Stimulated activated effector memory CD8-positive, alpha-beta T cell treated with anti-CD3 and anti-CD28 coated beads, Interleukin-12 subunit alpha, Interleukin-12 subunit beta, amount 100 ng/mL, for 72 hours (primary cell): ENCODE results near the gene CDH22.

Experiments used
- ATAC-seq: fragments of 150-1000 bp; cut with Tn5 transposase; 2 replicates; pipeline ENCODE4 v1.10.0; 2021
- DNase-seq, 2 donors: peaks; one replicate each; pipeline ENCODE4 v3.0.0; 2021 to 2022; ENCODE audit warnings: low spot score in 2 of 2
- H3K27ac Mint-ChIP-seq: one replicate; pipeline ENCODE4 v1.8.0; 2022; ENCODE audit warnings: mild to moderate bottlenecking, mixed read lengths
- H3K36me3 Mint-ChIP-seq: one replicate; pipeline ENCODE4 v1.8.0; 2022; ENCODE audit warnings: mild to moderate bottlenecking, mixed read lengths
- H3K4me1 Mint-ChIP-seq: one replicate; pipeline ENCODE4 v1.8.0; 2022; ENCODE audit warnings: mixed read lengths
- H3K4me3 Mint-ChIP-seq: one replicate; pipeline ENCODE4 v1.8.0; 2022; ENCODE audit warnings: mild to moderate bottlenecking, mixed read lengths
- H3K9me3 Mint-ChIP-seq: one replicate; pipeline ENCODE4 v1.8.0; 2022; ENCODE audit warnings: mixed read lengths

Gene CDH22

DNA sequence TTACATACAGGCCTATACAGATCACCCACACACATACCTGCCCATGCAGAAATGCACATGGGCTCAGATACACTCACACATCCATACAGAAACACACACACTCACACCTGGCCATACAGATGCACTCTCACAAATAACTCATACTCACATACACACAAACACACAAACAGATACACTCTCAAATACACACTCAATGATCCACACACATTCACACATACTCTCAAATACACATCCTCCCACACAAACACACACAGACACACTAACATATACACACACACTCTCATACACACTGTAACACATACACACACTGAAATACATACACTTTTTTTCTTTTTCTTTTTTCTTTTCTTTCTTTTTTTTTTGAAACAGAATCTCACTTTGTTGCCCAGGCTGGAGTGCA, 90.7 kb downstream of the CDH22 start:
- Mint-ChIP-seq H3K4me1 (no peaks in the 10 kb centered on the region), H3K27ac (no peak overlapping the region), H3K36me3 (no peaks in the 10 kb centered on the region), H3K4me3 (no peak overlapping the region), H3K9me3 (no peaks in the 10 kb centered on the region)
- no peak for DNase-seq
- no peak for ATAC-seq

DNA sequence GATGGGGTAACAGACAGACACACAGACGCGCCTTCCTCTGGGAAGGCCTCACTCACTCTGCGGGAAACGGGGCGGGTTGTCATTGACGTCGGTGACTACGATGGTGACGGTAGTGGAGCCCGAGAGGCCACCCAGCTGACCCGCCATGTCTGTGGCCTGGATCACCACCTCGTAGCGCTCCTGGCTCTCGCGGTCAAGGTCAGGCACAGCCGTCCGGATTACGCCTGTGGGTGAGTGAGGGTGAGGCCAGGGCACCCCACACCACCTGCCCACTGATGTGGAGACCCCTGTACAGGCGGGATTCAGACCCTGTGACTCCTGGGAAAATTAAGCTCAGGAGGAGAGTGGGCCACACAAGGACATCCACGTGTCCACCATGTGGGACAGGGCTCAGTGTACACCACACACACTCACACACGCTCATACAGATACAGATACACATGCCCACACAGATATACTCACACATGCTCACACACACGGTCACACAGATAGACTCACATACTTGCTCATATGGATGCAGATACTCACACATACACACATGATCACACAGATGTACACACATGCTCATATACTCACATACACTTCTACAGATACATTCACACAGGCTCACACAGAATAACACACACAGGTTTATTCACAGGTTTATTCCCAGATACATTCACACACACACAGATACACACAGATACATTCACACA, 91.4 kb downstream of the CDH22 start:
- Mint-ChIP-seq H3K4me1 (no peaks in the 10 kb centered on the region), H3K4me3 (no peak overlapping the region), H3K9me3 (no peaks in the 10 kb centered on the region), H3K27ac (no peak overlapping the region), H3K36me3 (no peaks in the 10 kb centered on the region)
- no peak for DNase-seq
- no peak for ATAC-seq

DNA sequence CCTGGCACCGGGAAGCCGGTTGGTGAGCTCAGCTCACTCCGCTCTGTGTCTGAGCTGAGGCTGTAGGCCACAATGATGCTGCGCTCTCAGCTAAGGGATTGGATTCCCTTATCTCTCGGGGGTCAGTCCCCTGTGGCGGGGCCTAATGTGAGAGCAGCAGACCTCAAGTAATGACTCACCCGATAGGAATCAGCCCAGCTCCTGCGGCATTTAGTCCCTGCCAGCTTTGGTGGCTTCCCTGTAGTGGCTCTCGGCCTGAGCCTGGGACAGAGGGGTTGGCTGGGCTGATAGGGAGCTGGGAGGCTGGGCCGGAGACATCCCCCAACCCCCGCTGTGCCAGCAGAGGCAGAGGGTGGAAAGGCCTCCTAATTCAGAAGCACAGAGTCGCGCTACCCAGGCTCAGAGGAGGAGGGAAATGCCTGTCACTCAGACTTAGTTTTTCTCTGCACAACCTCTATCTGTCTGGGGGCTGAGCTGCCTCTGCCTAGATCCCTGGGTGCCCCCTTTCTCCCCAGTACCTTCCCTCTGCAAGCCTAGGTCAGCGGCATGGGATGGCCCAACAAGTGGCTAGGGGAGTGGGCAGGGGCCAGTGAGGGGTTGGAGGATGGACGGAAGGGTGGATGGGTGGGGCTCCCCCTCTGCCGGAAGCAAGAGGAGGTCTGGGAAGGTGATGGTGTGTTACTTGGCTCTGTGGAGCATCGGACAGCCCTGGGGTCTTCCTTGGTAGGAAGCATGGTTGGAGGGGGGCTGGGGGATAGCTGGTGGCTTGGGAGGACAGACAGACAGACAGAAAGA, 92.2 kb downstream of the CDH22 start:
- Mint-ChIP-seq H3K36me3 (no peaks in the 10 kb centered on the region), H3K27ac (no peak overlapping the region), H3K9me3 (no peaks in the 10 kb centered on the region), H3K4me3 (no peak overlapping the region), H3K4me1 (no peaks in the 10 kb centered on the region)
- DNase-seq (no peak), ATAC-seq (no peak)

DNA sequence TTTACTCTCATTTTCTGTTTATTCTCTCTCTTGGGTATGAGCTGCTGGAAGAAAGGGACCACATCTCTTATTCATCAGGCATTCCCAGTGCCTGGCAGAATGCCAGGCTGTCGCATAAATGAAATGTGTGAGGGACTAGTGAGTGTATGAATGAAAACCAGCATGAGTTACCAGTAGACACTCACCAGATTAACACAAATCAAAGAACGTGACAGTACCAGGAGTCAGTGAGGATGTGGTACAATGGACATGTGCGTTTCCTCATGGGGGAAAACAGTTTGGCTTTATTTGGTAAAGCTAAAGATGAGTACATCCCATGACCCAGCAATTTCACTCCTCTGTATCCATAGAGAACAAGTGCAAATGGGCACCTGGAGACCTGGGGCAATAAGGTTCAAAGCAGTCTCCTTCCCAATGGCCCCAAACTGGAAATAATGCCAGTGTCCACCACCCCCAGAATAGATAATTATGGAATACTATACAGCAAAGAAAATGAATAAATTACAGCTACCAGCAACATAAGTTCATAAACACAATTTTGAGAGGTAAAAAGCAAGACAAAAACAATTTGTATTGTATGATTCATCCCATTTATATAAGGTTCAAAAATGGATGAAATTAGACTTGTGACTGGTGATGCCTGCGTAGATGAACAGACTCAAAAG, 93.3 kb downstream of the CDH22 start:
- H3K4me3 Mint-ChIP-seq, result no peak overlapping the region
- no peaks in the 10 kb centered on the region for H3K36me3 Mint-ChIP-seq
- DNase-seq (no peak), ATAC-seq (no peak)
- no peaks in the 10 kb centered on the region for H3K4me1 Mint-ChIP-seq
- H3K9me3 Mint-ChIP-seq, result no peaks in the 10 kb centered on the region
- no peak overlapping the region for H3K27ac Mint-ChIP-seq

DNA sequence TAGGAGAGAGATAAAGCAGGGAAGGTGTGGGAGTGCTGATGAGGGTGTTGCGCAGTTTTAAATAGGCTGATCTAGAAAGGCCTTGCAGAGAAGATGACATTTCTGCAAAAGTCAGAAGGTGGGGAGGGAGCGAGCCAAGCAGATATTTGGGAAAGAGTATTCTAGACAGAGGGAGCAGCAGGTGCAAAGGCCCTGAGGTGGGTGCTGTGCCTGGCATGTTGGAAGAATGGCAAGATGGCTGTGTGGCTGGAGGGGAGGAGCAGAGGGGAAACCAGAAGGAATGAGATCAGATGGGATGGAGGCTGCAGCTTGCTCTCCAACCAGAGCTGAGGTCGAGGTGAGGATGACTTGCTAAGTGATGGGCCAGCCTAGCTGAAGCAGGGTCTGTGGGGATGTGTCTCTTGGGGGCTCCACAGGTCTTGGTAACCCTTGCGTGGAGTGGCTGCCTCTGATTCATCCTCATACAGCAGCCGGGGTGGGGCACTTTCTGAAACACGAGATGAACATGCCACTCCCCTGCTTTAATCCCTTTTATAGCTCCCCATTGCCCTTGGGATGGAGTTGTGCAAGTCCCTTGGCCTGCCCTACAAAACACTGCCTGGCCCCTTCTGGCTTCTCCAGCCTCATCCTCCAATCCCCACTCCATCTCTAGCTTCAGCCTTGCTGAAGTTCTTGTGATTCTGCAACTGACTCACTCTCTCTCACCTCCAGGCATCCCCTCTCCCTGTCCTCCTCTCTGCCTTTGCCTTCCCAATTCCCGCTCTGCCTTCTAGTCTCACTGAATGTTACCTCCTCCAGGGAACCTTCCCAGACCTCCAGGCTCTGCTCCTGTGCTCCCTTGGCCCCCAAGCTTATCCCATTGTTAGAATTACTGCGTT, 94.1 kb downstream of the CDH22 start:
- H3K36me3 Mint-ChIP-seq, result no peaks in the 10 kb centered on the region
- H3K4me1 Mint-ChIP-seq, result no peaks in the 10 kb centered on the region
- ATAC-seq (no peak), DNase-seq (no peak)
- H3K4me3 Mint-ChIP-seq, result no peak overlapping the region
- H3K9me3 Mint-ChIP-seq, result no peaks in the 10 kb centered on the region
- no peak overlapping the region for H3K27ac Mint-ChIP-seq

DNA sequence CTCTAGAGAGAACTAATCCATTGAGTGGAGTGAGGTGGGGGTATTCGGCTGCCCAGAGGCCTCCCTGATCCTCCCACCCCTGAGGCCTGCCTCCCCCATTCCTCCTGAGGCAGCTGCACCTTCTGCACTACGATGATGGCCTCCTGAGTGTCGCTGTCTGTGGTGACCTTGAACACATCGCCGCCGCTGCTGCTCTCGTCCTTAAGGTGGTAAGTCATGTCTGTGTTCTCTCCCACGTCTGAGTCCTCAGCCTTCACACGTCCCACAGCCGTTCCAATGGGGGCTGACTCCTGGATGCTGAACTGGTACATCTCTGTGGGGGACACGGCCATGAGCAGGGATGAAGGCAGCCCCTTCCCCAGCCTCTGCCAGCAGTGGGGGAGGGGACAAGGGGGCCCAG, 95.4 kb downstream of the CDH22 start:
- H3K27ac Mint-ChIP-seq, result no peak overlapping the region
- ATAC-seq, result no peak
- no peak overlapping the region for H3K4me3 Mint-ChIP-seq
- no peaks in the 10 kb centered on the region for H3K4me1 Mint-ChIP-seq
- H3K36me3 Mint-ChIP-seq, result no peaks in the 10 kb centered on the region
- H3K9me3 Mint-ChIP-seq, result no peaks in the 10 kb centered on the region
- no peak for DNase-seq

DNA sequence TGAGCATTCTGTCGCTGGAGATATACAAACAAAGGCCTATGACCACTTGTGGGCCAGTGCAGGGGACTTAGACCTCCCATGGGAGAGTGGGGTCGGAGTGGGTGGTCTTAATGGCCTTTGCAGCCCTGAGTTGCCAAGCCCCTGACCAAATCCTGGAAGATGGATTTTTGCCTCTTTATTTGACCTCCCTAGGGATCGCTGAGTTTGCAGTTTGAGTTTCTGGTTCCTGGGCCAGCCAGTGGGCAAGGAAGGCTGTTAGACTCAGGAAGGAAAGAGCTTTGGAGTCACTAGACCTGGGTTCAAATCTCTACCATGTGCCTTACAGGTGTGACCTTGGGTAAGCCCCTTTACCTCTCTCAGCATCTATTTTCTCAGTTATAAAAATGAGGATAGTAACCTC, 96.0 kb downstream of the CDH22 start:
- Mint-ChIP-seq H3K27ac (no peak overlapping the region), H3K4me1 (no peaks in the 10 kb centered on the region), H3K4me3 (no peak overlapping the region), H3K36me3 (no peaks in the 10 kb centered on the region), H3K9me3 (no peaks in the 10 kb centered on the region)
- no peak for ATAC-seq
- no peak for DNase-seq

DNA sequence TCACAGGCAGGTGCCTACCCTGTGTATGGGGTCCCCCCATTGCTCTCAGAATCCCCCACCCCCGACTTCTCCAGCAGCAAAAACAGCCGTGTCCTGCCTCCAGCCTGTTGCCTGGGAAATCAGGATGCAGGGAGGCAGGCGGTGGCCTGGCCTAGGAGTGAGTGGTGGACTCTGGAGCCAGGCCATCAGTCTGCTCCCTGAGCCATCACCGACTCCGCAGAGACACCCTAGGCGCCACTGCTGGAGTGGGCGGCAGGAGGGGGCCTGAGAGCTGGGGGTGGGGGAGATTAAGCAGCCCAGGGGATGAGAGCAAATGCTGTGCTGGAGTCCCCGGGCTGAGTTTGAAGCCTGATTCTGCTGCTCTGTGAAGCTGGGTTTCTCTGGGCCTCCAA, 97.0 kb downstream of the CDH22 start:
- H3K9me3 Mint-ChIP-seq, result no peaks in the 10 kb centered on the region
- no peaks in the 10 kb centered on the region for H3K36me3 Mint-ChIP-seq
- ATAC-seq, result no peak
- H3K27ac Mint-ChIP-seq, result no peak overlapping the region
- peaks cover 8% of the 10 kb centered on the region for H3K4me1 Mint-ChIP-seq
- H3K4me3 Mint-ChIP-seq, result no peak overlapping the region
- DNase-seq, result no peak

DNA sequence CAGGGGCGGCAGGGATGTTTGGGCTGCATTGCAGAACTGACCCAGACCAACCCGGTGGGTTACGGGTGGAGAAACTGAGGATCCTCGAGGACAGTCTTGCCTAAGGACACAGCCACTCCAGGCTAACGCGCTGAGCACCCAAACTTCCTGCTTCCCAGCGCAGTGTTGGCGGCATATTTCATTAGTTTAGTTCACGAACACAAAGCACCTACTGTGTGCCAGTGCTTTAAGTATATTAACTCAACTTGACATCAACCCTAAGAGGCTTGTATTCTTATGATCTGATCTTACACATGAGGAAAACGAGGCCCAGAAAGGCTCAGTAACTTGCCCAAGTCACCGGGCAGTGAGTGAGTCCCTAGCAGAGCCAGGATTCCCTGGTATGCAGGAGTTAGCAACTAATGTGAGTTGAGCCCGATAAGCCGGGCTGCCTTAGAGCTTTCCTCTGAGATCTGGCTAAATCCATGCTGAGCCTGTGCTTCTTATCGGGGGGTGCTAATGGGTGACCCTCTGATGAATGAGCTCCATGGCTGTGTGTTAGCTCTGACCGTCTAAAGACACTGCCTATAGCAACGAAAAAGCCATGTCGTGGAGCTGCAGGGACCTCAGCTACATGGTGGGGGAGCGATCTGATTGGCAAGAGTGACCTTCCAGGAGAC, 97.5 kb downstream of the CDH22 start:
- H3K36me3 Mint-ChIP-seq, result no peaks in the 10 kb centered on the region
- H3K4me1 Mint-ChIP-seq, result peaks cover 13% of the 10 kb centered on the region
- DNase-seq (no peak), ATAC-seq (no peak)
- no peak overlapping the region for H3K27ac Mint-ChIP-seq
- H3K9me3 Mint-ChIP-seq, result no peaks in the 10 kb centered on the region
- no peak overlapping the region for H3K4me3 Mint-ChIP-seq

DNA sequence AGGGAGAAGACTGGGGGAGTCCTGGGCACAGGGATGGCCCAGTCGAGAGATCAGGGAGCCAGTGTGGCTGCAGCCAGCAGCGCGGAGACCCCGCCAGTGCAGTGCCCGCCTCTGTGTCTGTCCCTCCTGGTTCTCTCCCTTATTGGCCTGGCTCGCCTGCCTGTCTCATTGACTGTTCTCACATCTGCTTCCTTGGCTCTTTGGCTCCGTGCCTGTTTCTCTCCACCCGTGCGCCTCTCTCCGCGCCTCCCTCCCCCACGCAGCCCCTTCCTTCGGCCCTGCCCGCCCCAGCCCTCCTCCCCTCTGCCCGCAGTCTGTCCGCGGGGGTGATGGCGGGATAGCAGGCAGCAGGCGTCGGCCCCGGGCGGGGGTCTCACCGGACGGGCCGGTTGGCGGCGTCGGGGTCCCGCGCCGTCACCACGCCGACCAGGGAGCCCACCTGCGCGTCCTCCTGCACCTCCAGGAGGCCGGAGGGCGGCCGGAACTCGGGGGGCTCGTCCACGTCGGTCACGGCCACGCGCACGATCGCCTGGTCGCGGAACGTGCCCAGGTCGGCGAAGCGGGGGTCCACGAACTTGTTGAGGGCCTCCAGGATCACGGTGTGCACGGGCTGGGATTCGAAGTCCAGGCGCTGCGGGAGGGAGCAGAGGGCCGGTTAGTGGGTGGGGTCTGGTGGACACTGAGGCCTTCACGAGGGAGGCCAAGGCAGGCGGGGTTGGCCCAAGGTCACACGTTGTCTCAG, 98.2 kb downstream of the CDH22 start:
- Mint-ChIP-seq H3K27ac (no peak overlapping the region), H3K36me3 (no peaks in the 10 kb centered on the region), H3K4me1 (peaks cover 20% of the 10 kb centered on the region), H3K4me3 (no peak overlapping the region), H3K9me3 (no peaks in the 10 kb centered on the region)
- no peak for ATAC-seq
- DNase-seq, result no peak

DNA sequence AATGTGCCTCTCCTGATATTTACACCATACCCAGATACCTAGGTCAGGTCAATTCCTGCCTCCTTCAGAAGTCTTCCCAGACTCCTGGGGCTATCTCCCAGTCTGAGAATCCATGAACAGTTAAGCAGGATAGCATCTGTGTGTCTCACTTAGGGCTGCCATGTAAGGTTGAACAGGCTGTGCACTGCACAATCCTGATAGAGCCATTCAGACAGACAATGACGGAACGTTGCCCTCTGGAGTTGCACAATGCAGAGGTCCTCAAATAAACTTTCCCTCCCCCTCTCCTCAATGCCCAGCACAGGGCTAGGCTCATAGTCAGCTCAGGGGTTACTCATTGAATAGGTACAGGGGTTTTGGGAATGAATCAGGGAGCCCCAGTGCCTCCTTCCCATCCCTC, 100.5 kb downstream of the CDH22 start:
- H3K9me3 Mint-ChIP-seq, result no peaks in the 10 kb centered on the region
- no peak overlapping the region for H3K27ac Mint-ChIP-seq
- ATAC-seq, result no peak
- no peak overlapping the region for H3K4me3 Mint-ChIP-seq
- H3K36me3 Mint-ChIP-seq, result no peaks in the 10 kb centered on the region
- peaks cover 29% of the 10 kb centered on the region for H3K4me1 Mint-ChIP-seq
- no peak for DNase-seq

DNA sequence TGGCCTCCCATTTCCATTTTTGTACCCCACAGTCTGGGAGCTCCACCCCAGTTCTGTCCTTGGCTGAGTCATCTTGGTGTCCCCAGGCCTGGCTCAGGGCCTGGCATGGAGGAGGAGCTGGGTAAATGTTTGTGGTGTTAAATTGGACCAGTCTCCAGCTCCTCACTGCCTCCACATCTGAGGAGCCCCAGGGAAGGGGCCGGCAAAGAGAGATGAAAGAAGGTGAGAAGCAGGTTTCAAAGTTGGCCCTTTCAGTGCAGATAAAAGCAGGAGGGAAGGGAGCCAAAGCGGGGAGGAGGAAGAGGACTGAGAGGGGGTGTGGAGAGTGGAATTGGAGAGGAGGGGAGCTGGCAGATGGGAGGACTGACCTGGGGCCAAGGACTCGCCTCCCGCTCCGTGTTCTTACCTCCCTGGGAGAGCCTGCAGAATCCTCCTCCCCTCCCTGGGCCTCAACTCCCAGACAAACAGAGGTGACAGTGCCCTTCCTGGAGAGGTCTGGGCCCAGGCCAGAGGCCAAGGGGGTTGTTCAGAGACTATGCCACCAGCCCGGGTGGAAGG, 101.2 kb downstream of the CDH22 start:
- Mint-ChIP-seq H3K4me1 (peaks cover 29% of the 10 kb centered on the region), H3K36me3 (no peaks in the 10 kb centered on the region), H3K9me3 (no peaks in the 10 kb centered on the region), H3K27ac (peak overlapping the region; percentile 24), H3K4me3 (no peak overlapping the region)
- DNase-seq, result no peak
- no peak for ATAC-seq

DNA sequence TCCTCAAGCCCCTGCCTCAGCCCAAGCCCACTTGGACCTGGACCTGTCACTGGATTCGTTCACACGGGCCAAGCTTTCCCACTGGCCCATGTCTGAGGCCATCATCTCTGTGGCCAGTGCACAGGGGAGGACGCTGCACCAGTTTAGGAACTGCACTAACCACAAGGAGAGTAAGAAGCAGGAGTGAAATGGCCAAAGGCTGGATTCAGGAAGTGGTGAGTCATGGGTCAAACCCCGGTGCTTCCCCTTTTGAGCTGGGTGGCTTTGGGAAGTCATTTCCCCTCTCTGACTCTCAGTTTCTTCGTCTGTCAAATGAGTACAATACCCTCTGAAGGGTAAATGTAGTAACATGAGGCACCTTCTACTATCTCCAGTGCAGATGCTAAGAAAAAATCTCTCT, 102.3 kb downstream of the CDH22 start:
- Mint-ChIP-seq H3K9me3 (no peaks in the 10 kb centered on the region), H3K36me3 (no peaks in the 10 kb centered on the region), H3K4me3 (no peak overlapping the region), H3K27ac (no peak overlapping the region), H3K4me1 (peaks cover 29% of the 10 kb centered on the region)
- DNase-seq, result no peak
- peak; percentile 39 for ATAC-seq

DNA sequence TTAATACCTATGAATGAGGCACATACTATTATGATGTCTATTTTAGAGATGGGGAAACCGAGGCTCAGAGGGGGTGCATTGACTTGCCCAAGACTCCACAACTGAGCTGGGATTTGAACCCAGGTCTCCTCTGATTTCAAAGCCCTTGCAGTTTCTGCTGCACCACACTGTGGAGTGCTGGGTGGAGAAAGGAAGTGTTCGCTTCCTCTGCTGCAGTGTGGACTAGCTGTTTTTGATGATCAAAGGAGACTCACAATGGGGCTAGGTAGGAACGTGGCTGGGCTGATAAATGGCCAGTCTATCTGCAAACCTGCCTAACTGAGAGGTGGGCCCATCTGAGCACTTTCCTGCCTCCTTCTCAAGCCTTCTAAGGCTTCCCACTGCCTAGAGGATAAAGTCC, 102.9 kb downstream of the CDH22 start:
- Mint-ChIP-seq H3K4me1 (peaks cover 29% of the 10 kb centered on the region), H3K36me3 (no peaks in the 10 kb centered on the region), H3K27ac (no peak overlapping the region), H3K4me3 (no peak overlapping the region), H3K9me3 (no peaks in the 10 kb centered on the region)
- DNase-seq, result no peak
- ATAC-seq, result peak; percentile 45
